ENCODE data around the gene NDUFA11.

Gene NDUFA11

DNA sequence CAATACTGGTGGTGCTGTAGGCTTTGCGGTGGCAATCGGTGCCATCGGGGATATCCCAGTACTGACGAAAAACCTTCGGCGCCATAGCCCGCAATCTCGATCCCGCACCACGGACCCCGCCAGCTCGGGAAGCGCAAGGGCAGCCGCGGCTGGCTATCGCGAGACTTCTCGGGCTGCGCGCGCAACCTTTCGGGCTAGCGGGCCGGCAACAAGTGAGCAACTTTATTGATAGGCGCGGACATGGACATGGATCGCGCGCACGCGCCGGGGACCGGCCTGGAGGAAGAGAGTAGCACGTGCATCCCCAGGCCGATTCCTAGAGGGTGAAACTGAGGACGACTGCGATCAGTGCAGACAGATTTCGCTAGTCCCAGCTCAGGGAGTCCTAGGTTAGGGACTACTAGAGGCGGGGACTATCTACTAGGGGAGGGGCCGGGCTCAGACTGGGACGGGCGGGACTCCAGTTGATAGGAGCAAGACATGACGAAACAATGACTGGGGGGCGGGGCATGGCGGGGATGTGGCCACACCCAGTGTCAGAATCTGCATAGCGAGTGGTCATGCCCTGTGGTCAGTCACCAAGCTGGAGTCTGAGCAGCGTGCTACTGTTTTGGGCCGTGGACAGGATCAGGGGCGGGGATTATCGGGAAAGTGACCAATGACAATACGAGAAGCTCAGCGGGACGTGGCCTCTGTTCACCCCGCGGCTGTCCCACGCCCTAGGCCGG is at the start of gene NDUFA11:
Gene NDUFA11, minus strand, starts transcription at position 167 of the 728 bp plus-strand sequence. Its CDS starts 82 bp downstream, at position 85.
- peak; percentile 97 for DNase-seq

DNA sequence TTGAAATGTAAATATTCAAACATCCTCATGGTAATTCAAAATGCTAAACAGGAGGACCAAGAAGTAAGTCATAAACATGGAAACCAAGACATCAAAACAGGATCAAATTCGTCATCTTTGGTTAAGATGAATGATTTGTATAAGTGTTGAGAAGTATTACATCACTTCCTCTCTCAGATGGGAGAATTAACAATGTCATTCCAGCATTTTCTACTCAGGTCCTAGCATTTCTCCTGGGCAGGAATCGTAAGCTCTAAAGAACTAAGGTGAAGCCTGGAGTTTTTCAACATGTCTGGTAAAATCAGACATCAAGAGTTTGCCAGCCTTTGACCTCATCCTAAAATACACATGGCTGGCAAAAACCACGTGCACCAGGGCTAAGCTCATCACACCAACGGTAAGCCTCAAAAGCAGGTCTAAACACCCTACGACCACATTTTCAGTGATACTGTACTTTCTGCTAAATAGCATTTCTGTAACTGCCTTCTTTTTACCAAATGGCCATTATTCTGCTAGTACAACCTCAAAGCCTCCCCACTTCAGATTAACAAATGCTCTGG is 49.5 kb upstream of the NDUFA11 start:
- peak; percentile 57 for DNase-seq

DNA sequence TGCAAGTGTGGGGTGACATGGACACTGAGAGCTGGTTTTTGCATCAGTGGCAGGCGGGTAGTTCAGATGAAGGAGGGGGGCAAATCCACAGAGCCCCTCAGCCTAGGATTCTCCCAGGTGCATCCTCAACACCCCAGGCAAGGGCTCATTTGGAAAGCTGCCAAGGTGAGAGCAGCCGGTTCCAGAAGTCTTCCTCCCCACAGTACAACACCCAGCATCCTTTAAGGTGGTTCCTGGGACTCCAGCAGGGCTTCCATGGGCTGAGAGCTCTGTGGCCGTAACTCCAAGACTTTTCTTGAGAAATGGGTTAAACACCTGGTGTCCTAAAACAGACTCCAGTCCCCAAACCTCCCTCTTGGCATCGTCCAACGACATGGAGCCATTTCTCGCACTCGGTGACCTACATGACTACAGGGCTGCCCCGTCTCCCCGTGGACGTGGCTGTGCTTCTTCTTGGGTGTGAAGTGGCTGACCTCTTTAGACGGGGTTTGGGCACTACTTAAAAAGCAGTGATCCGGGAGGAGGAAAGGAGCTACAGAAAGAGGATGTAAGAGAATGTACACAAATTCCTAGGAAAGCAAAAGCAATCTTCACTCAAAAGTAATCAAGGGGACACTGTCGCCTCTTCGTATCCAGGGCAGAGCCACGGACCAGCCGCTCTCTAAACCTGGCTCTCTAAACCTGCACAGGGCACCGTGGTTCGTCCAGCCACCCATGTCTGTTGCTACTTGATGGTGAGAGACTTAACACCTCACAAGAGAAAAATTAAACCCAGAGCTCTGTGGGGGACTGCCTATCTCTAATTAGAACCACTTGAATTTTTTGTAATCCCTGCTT is 48.8 kb upstream of the NDUFA11 start:
- no peak for DNase-seq

DNA sequence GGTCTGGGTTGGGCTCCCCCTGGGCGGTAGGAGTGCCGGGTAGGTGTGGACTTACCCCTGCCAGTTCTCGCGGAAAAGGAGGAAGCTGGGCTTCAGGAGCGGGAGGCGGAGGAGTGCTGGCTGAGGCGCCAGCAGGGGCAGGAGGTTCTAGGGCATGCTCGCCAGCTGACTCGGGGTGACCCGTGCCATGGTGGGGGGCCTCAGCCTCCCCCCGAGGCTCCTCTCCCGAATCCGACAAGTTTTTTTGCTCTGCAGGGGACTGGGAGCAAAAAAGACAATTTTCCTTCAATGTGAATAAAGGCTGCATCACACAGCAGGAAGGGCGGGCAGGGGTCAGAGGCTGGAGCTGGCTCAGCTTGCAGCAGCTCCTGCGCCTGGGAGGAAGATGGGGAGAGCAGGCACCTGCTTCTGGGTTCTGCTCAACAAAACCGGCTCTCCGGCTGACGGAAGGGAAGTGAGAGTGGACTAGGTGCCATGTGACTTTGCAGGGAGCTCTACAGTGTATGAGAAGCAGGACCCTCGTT is 47.8 kb upstream of the NDUFA11 start:
- DNase-seq = peak; percentile 40

DNA sequence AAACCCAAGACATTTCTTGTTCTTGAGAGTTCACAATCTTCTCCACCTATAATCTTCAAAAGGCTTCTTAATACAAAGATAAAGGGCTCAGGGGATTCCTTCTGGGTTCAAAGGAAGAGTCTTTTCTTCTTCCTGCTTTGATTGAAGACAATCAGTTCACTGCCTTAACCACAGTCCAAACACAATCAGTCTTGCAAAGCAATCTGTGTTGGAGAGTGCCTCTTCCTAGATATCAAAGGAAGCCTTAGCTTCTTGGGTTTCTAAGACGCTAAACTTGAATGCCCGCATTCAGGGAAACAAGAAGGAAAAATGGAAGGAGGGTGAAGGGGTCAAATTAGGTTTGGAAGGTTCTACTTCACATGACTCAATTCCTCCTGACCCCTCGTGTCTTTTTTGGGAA is 47.2 kb upstream of the NDUFA11 start:
- no peak for DNase-seq

DNA sequence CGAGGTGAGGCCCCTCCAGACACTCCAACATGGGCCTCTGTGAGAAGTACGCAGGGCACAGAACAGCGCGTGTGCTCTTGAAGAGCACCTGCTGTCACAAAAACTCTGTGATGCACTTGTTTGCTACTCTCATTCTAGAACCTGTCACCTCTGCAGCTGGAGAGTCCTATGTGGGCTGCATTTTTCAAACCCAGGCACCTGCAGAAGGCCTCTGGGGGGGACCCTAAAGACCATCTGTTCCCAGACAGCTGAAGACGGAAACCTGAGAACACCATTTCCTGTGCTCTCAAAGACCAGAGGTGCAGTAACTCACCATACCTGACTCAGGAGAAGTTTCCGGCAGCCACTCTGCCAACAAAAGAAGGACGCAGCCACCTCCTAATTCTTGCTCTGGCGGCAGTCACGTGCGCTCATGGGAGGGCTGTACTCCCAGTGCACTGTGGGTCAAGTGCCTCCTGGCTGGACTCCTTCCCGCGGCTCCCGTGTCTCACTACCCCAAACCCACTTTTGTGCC is 46.3 kb upstream of the NDUFA11 start:
- no peak for DNase-seq

DNA sequence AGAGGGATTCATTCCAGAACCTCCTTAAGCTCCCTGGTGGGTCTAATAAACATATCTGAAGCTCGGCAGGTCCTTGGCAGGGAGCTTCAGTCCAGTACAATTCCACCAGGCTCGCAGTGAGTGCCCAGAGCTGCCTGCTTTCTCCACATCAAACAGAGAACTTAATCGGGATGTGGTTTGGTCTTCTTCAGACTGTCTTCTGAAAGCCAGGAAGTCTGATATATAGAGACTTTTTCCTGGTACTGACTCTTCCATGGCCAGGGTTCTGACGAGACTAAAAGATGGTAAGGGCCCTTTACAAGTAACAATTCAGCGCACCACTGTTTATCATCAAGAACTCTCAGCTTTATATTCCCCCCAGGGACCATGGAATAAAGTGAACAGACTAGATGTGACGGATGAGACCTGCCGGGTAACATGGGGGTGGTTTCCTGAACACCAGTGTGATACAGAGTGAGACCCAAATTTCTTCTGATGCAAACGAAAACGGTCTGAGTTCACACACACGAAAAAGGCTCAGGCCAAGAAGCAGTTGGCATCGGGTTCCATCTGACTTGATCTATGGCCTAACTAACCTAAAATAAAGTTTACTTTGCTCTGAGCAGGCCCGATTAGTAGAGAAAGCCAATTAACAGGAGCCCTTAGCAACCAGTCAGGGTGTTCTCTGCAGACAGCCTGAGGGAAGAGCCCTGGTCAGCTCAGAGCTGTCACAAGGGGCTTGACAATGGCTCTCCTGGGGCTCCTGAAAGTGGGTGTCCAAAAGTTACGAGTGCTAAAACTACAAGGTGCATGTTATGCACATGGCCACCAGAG is 45.4 kb upstream of the NDUFA11 start:
- no peak for DNase-seq

DNA sequence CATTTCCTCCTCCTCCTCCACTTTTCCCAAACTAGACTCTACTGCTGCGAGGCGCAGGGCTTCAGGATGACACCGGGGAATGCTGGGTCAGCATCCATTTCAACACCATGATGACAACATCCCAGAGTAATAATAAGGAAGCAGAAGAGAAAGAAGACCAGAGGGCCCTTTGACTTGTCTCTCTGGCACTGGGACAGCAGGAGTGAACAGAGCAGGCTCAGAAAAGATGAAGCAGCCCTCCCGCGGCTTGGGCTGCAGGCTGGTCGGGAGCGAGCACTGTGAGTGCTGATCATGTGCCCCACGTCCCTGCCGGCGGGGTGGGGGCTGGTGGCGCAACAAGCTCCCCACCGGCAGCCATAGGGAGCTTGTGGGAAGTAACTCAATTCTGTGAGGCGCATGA is 43.8 kb upstream of the NDUFA11 start:
- DNase-seq = peak; percentile 93

DNA sequence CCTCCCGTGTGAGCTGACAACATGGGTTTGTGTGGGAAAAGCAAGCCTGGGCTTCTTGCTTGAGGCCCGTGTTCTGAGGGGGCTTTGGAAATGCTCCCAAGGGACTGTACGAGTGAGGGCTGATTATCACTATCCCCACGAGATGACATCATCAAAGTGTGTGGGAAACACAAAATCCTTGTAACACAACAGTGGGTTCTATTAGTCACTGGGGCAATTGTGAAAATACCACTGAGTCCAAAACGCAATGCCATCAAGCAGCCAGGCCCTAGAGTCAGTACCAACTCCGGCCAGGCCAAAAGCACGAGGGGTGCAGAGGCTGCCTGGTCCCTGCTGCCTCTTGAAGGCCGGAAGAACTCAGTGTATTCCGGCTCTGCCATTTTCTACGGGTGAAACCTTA is 40.0 kb upstream of the NDUFA11 start:
- DNase-seq = peak; percentile 37

DNA sequence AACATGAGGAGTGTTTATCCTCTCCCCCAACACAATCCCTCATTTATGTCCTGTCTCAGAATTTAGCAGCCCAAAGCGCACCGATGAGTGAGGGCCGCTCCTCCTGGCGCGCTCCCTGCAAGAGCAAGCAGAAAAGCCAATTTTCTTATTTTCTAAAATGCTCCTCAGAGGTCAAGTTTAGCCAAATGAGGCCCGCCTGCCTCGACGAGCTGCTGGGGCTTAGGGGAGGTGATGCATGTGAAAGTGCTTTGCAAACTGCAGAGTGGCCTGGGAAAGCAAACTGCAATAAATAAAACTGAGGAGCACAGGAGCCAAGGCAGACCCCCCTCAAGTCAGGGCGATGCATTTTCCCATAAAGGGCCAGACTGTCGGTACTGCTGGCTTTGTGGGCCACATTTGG is 39.5 kb upstream of the NDUFA11 start:
- no peak for DNase-seq

DNA sequence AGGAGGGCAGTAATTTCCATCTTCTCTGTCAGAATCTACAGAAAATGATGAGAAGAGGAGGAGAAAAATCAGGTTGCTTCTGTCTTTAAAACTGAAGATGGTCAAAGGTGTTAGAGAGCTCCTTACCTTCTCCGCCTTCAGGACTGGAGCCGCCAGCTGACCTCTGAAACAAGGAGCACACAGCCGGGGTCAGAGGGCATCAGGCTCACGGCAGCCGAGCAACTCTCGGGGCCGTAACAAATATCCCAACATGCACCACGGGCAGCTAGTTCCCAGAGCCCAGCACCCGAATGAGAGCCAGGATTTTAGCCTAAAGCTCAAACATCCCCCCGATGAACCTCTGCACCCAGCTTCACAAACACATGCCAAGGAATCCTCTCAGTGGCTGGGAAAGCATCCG is 38.1 kb upstream of the NDUFA11 start:
- DNase-seq = no peak

DNA sequence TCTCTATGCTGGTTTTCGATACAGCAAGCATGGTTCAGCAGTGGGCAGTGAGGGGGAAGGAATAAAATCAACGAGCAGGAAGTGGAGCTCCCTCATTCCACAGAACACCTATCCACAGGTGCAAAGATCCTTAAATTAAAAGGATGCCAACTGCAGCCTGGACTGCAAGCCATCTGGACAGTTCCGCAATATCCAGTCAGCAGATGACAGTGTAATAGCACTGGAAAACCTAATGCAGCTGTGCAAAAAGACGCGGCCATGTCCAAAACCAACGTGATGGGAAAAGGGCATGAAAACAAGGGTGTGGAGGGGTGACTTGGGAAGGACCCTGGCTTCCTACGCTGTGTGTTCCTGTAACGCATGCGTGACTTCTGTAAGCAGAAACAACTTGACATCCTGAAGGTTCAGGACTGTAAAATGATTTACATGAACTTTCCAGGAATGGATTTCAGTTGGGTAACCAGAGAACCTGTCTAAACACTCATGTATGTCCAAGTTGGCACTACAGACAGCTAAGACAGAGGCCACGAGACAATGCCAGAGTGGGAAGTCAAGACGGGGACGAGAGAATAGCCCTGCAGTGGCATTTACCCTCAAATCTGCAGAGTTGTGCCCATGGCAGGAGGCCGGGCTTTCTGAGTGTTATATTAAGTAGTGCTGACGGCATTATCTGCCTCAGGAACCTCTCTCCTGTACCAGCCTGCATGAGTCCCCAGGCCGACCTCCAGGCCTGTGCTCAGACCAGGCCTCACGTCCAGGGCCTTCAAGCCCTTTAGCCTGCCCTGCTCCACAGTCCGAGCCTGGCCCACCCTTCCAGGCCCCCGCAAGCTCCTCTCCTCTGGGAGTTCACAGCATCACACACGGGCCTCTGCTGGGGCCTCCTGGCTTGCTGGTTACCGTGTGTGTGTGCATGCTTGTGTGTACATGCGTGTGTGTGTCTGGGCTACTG is 36.9 kb upstream of the NDUFA11 start:
- DNase-seq = no peak

DNA sequence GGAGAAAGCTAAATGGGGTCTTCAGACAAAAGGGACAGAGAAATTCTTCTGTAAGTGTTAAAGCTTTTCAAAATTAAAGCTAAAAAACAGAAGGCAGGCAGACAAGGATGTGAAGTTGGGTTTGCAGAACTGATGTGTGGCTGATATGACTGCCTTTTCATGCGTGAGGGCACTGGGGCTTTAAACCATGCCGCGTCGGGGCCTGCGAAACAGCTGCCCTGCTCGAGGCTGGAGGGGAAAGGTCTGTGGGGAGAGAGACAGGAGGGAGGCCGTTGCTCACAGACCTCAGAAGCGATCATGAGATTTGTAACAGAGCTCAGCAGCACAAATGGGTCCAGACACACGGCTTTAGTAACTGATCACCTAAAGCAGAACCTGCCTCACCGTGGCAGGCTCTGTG is 34.0 kb upstream of the NDUFA11 start:
- DNase-seq = no peak

DNA sequence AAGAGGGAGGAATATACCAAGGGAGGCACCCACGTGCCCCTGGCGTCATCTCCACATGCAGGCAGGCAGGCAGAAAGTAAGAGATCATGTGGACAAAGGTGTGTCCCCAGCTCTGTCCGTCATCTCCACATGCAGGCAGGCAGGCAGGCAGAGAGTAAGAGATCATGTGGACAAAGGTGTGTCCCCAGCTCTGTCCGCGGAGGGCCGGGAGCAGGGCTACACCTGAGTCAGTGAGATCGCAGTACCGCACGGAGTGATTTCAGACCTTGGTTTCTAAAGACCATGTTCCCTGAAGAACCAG is 32.7 kb upstream of the NDUFA11 start:
- no peak for DNase-seq

DNA sequence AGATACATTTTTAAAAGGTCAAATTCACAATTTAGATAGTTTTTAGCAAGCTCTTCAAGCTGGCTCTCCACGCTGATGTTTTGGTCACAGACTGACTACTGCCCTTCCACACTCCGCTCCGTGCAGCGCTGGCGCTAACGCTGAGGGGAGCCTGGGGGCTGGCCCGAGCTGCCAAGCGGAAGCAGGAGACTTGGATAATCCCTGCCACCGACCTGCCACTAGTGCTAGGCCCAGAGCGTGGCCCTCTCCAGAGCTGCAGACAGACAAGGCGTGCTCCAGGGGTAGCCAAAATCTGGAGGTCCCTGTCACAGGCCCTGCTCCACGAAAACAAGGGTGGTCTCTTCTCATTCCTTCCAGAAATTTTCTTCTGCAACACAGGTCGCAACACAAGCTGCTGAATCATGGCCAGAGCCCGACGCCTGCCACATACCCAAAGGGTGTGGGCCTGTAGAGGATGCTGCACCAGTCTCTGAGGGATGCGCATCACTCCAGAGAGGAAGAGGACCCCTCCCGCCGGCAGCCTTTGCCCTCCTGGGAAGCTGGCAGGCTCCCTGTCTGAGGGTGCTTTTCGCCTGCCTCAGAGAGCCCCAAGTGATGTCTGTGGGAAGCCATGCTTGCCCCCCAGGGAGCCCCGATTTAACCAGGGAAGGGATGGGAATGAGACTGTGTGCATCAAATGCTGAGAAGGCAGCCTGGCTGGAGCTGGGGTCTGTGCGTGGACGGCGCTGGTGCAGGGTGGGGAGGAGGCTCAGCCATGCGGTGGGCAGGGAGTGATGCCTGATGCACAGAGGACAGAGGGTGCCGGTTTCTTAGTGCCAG is 32.1 kb upstream of the NDUFA11 start:
- DNase-seq = no peak

DNA sequence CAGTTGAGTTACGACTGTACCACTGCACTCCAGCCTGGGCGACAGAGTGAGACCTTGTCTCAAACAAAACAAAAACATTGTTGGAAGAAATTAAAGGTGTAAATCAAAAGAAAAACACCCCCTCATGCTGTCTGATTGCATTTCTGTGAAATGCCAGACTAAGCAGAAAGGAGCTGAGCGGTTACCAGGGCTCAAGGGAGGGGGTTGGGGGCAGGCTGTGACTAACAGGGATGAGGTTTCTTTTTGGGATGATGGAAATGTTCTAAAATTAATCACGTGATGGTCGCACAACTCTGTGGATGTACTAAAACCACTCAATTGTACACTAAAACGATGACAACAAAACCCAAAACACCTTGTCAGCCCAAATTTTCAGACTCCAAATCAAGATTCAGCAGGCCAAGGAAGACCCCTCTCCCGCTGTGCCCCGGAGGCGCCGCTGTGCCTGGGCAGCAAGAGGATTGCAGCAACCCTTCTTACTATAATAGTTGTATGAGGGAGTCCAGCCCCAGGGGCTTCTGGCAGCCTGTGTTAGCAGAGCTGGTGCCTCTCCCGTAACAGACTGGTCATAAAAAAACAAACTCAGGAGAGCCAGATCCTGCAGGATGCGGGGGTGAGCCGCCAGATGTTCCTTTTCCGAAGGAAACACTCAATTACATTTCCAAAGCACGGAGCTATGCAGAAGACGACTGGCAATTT is 31.3 kb upstream of the NDUFA11 start:
- DNase-seq = no peak

DNA sequence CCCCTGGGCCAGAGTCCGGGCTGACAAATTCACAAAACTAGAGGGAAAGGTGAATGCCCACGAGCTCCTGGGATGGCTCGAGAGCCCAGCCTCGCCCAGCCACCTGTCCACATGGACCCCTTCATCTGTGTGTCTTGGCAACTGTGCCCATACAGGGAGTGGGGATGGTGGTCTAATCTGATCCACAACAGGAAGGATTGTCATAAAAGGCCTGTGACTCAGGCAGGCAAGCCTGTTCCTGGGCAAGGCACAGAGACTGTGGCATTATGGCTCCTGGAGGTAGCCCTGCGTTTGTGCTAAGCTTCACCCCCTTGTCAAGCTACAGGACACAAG is 30.4 kb upstream of the NDUFA11 start:
- no peak for DNase-seq

DNA sequence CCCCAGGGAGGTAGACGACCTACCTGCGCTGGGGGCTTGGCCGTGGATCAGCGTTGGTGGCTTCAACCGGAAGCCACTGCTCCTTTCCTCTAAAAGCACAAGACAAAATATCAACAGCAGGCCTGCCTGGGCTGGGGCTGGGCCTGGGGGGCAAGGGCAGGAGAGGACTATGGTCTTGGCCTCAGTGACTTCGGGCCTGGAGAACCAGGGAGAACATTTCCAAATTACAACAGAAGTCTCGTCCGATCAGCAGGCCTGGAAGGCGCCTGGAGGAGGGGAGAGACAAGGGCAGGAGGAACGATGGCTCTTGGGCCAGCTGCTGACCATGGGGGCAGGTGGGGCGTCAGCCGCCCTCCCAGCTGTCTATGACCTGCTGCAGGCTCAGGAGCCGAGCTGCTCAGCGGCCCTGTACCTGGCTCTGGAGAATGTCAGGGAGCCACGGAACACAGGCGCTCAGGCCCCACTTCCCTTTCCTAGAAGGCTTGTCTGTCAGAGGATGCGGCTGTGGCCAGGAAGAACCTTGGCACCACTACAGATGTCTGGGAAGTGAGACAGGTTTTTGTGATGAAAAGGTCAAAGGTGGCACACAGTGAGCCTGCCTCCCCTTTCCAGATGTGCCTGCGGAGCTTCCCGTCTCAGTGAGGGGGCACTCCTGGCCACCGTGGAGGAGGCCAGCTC is 29.9 kb upstream of the NDUFA11 start:
- DNase-seq = no peak

DNA sequence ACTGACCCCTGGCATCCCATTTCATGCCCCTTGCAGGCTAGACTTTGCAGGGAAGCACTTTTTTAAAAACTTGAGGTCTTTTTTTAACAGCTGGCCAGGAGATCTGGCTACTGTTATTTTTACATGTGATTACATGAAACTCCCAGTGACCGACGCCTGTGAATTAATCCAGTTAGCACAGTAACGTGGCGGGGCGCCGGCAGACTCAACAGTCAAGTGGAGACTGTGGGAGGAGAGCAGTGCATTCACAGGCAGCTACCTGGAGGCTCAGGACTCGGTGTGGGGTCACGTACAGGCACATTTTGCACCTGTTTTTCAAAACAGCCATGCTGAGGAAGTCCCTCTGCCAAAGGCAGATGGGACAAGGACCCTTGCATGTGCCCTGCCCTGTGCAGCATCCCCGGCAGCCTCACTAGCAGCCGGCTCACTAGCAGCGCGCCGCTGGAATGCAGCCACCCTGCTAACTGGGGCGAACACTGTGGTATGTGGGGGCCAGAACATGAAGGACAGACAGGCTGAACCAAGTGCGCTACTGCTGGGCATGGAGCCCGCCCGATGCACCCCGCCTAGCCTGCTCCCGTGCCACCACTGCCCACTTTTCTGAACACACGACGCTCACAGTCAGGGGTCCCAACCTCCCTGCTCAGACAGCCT is 29.1 kb upstream of the NDUFA11 start:
- no peak for DNase-seq
